ENCODE data around the gene ZBTB39.

Gene ZBTB39

GRCh38 chr12:57006809-57007475, 596 bp upstream of the ZBTB39 start:
- TF ChIP-seq, protein P1, sequence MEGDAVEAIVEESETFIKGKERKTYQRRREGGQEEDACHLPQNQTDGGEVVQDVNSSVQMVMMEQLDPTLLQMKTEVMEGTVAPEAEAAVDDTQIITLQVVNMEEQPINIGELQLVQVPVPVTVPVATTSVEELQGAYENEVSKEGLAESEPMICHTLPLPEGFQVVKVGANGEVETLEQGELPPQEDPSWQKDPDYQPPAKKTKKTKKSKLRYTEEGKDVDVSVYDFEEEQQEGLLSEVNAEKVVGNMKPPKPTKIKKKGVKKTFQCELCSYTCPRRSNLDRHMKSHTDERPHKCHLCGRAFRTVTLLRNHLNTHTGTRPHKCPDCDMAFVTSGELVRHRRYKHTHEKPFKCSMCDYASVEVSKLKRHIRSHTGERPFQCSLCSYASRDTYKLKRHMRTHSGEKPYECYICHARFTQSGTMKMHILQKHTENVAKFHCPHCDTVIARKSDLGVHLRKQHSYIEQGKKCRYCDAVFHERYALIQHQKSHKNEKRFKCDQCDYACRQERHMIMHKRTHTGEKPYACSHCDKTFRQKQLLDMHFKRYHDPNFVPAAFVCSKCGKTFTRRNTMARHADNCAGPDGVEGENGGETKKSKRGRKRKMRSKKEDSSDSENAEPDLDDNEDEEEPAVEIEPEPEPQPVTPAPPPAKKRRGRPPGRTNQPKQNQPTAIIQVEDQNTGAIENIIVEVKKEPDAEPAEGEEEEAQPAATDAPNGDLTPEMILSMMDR (conservative IDR thresholded peaks at IDR 0.05; ENCODE audit: low read depth, low read length): no peak
- no peak for DNase-seq (ENCODE audit: low read depth)
- H3K4me3 ChIP-seq (ENCODE audit: low read length): peak overlapping the region; percentile 38

DNA sequence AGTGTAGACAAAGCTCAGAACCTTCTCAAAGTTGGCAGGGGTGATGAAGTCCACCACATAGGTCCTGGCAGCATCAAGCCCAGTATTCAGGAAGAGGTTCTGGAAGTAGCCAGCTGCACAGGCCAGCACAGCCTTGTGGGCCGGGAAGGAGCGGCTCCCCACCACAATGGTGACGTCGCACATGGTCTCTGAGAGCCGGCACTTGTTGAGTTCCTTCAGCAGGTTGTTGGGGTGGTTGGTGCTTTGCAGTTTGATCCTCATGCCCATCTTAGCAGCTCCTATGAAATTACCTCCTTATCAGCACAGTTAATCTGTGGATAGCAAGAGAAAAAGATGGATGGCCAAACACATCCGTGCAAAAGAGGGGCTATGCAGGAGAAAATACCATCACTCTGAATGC, 1.7 kb downstream of the ZBTB39 start:
- H3K4me3 ChIP-seq (ENCODE audit: low read length): no peak overlapping the region
- DNase-seq (ENCODE audit: low read depth): no peak
- TF ChIP-seq, protein P1 (conservative IDR thresholded peaks at IDR 0.05; ENCODE audit: low read depth, low read length): no peak

DNA sequence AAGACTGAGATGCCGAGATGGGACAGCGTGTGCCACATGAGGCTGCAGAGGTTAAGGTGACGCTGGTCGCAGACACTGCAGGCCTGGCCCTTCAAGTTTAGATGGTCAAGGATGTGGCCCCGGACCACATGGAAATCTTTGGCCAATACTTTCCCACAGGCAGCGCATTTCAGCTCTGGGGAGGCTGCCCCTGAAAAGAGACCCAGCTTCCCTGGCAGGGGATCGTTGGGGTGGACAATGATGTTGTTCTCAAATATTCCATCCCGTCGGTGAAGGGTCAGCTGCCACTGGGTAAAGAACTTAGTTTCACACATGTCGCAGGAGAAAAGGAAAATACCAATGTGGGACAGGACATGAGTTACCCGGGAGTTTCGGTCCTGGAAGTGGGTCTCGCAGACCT, 3.0 kb downstream of the ZBTB39 start:
- no peak overlapping the region for H3K4me3 ChIP-seq (ENCODE audit: low read length)
- TF ChIP-seq, protein P1 (conservative IDR thresholded peaks at IDR 0.05; ENCODE audit: low read depth, low read length): no peak
- DNase-seq (ENCODE audit: low read depth): no peak

- no peak overlapping the region for H3K4me3 ChIP-seq (ENCODE audit: low read length)
- DNase-seq (ENCODE audit: low read depth): no peak
- TF ChIP-seq, protein P1 (conservative IDR thresholded peaks at IDR 0.05; ENCODE audit: low read depth, low read length): peak; percentile 84
Observed at GRCh38 chr12:57001448-57001906, 4.9 kb downstream of the ZBTB39 start.

DNA sequence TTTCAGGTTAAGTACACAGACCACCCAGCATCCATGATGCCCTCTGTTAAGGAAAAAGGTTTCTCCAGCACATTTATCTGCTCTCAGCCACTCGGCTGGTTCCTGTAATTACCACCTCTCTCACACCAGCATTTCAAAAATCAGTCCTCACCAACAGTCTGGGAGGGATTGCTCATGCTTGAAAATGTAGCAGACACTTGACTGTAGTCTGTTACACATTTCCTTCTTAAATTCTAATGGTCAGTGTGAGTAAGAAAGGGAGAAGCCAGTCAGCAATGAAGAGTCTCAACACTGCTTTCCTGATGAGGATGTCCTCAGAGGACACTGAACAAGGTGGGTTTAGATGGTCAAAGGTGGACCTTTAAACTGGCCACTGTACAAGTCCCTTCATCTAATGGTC, 6.0 kb downstream of the ZBTB39 start:
- TF ChIP-seq, protein P1 (conservative IDR thresholded peaks at IDR 0.05; ENCODE audit: low read depth, low read length): no peak
- no peak overlapping the region for H3K4me3 ChIP-seq (ENCODE audit: low read length)
- DNase-seq (ENCODE audit: low read depth): no peak

DNA sequence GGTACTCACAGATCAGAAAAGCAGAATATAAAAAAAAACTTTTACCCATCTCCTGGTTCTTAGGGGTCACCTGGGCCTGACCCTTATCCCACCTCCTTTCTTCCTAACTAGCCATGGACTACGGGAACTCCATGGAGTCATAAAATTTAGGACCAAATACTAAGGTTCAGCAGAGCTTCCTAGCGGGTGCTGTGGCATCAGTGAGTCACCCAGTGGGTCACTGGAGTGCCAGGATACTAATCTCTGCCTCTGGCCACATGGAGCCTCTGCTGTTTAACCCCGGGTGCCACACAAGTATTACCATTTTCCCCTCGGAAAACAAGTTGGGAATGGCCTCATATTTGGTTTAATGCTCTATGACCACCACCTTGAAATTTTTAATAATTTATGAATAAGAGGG, 6.9 kb downstream of the ZBTB39 start:
- DNase-seq (ENCODE audit: low read depth): no peak
- TF ChIP-seq, protein P1 (conservative IDR thresholded peaks at IDR 0.05; ENCODE audit: low read depth, low read length): no peak
- H3K4me3 ChIP-seq (ENCODE audit: low read length): no peak overlapping the region

DNA sequence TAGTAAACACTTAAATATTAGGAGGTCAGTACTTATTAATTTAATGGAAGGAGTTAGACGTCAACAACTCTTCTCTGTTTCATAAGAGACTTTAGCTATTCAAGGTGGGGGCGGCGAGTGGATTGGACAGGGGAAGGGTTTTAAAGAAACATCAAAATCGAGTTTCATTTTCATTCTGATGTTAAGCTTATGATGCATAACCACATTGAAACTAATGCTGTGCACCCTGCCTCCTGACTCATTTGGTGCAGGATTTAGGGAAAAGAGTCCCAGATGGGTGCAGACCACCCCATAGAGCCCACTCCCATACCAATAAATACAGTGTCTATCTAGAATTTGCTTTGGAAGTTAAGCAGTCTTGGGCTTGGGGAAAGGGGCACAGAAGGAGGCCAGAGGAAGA, 7.4 kb downstream of the ZBTB39 start:
- TF ChIP-seq, protein P1 (conservative IDR thresholded peaks at IDR 0.05; ENCODE audit: low read depth, low read length): no peak
- no peak overlapping the region for H3K4me3 ChIP-seq (ENCODE audit: low read length)
- no peak for DNase-seq (ENCODE audit: low read depth)

Measured in retinal pigment epithelial cell (primary cell).